HAP-1 (cell line): ENCODE measurements around the gene LOXHD1.

ENCODE experiments used
- DNase-seq, 2 experiments: peaks; one replicate each; pipeline ENCODE4 v3.0.0-alpha.2; 2016 to 2020; ENCODE audit warnings: low spot score in 2 of 2
- H3K27me3 ChIP-seq: fragments of 250-450 bp; sonication (Bioruptor Pico); 2 replicates; pipeline ENCODE4 v1.5.1; 2020; ENCODE audit warnings: low read depth, mild to moderate bottlenecking, moderate library complexity
- H3K36me3 ChIP-seq: fragments of 250-450 bp; sonication (Bioruptor Pico); replicated peaks from 2 replicates; pipeline ENCODE4 v1.5.1; 2020; ENCODE audit warnings: mild to moderate bottlenecking
- H3K4me1 ChIP-seq: fragments of 250-450 bp; sonication (Bioruptor Pico); 2 replicates; pipeline ENCODE4 v1.5.1; 2020; ENCODE audit warnings: mild to moderate bottlenecking
- H3K4me3 ChIP-seq: fragments of 250-450 bp; sonication (Bioruptor Pico); 2 replicates; pipeline ENCODE4 v1.5.1; 2020; ENCODE audit warnings: mild to moderate bottlenecking, moderate library complexity
- H3K9me3 ChIP-seq: fragments of 250-450 bp; sonication (Bioruptor Pico); 2 replicates; pipeline ENCODE4 v1.5.1; 2020; ENCODE audit warnings: mild to moderate bottlenecking, moderate library complexity
- in situ Hi-C: fragments of 300-500 bp; cut with MboI; formaldehyde crosslinking; loops from 3 replicates; pipeline ENCODE4 v1.14.3; 2020; ENCODE audit warnings: low sequenced_read_pairs, inconsistent platforms, mixed read lengths

The LOXHD1 gene

GRCh38 chr18:46629361-46629760, 27.7 kb downstream of the LOXHD1 start:
- in situ Hi-C loops = no loop called here
- H3K9me3 ChIP-seq = no peaks in the 10 kb centered on the region

GRCh38 chr18:46628206-46628605, 28.8 kb downstream of the LOXHD1 start:
- H3K36me3 ChIP-seq = no peaks in the 10 kb centered on the region
- H3K9me3 ChIP-seq = no peaks in the 10 kb centered on the region
- in situ Hi-C loops = no loop called here
- no peaks in the 10 kb centered on the region for H3K27me3 ChIP-seq
- H3K4me1 ChIP-seq = no peaks in the 10 kb centered on the region
- no peak overlapping the region for H3K4me3 ChIP-seq
- no peak for DNase-seq

More at GRCh38 chr18:46629361-46629760, 27.7 kb downstream of the LOXHD1 start:
- DNase-seq = no peak
- H3K27me3 ChIP-seq = no peaks in the 10 kb centered on the region
- H3K36me3 ChIP-seq = no peaks in the 10 kb centered on the region
- H3K4me1 ChIP-seq = no peaks in the 10 kb centered on the region
- H3K4me3 ChIP-seq = no peak overlapping the region

GRCh38 chr18:46627136-46627535, 29.9 kb downstream of the LOXHD1 start:
- Histone ChIP-seq H3K36me3 (no peaks in the 10 kb centered on the region), H3K9me3 (no peaks in the 10 kb centered on the region), H3K4me1 (no peaks in the 10 kb centered on the region), H3K4me3 (no peak overlapping the region), H3K27me3 (no peaks in the 10 kb centered on the region)
- in situ Hi-C loops = no loop called here
- DNase-seq = no peak

- no peak for DNase-seq
- Histone ChIP-seq H3K4me3 (no peak overlapping the region), H3K36me3 (no peaks in the 10 kb centered on the region), H3K27me3 (no peaks in the 10 kb centered on the region), H3K9me3 (no peaks in the 10 kb centered on the region), H3K4me1 (no peaks in the 10 kb centered on the region)
- in situ Hi-C loops = no loop called here
These were observed 32.0 kb downstream of the LOXHD1 start for GRCh38 chr18:46625069-46625468.

- DNase-seq = no peak
- no peaks in the 10 kb centered on the region for H3K27me3 ChIP-seq
- in situ Hi-C loops = no loop called here
- no peaks in the 10 kb centered on the region for H3K9me3 ChIP-seq
- H3K4me3 ChIP-seq = no peak overlapping the region
- H3K4me1 ChIP-seq = no peaks in the 10 kb centered on the region
- H3K36me3 ChIP-seq = no peaks in the 10 kb centered on the region
These were observed 32.9 kb downstream of the LOXHD1 start for GRCh38 chr18:46624127-46624526.

- H3K4me1 ChIP-seq = no peaks in the 10 kb centered on the region
- in situ Hi-C loops = no loop called here
- H3K9me3 ChIP-seq = no peaks in the 10 kb centered on the region
- no peak for DNase-seq
- no peaks in the 10 kb centered on the region for H3K36me3 ChIP-seq
- no peak overlapping the region for H3K4me3 ChIP-seq
- H3K27me3 ChIP-seq = no peaks in the 10 kb centered on the region
These were observed 33.5 kb downstream of the LOXHD1 start for GRCh38 chr18:46623541-46623940.

- no peaks in the 10 kb centered on the region for H3K4me1 ChIP-seq
- no peak for DNase-seq
- H3K4me3 ChIP-seq = no peak overlapping the region
These were observed 34.0 kb downstream of the LOXHD1 start for GRCh38 chr18:46622999-46623398.

GRCh38 chr18:46622451-46622850, 34.6 kb downstream of the LOXHD1 start:
- Histone ChIP-seq H3K27me3 (no peaks in the 10 kb centered on the region), H3K9me3 (no peaks in the 10 kb centered on the region), H3K36me3 (no peaks in the 10 kb centered on the region), H3K4me1 (no peaks in the 10 kb centered on the region), H3K4me3 (no peak overlapping the region)
- no peak for DNase-seq
- in situ Hi-C loops = no loop called here

More at GRCh38 chr18:46622999-46623398, 34.0 kb downstream of the LOXHD1 start:
- H3K27me3 ChIP-seq = no peaks in the 10 kb centered on the region
- in situ Hi-C loops = no loop called here
- no peaks in the 10 kb centered on the region for H3K9me3 ChIP-seq
- H3K36me3 ChIP-seq = no peaks in the 10 kb centered on the region

GRCh38 chr18:46621871-46622270, 35.1 kb downstream of the LOXHD1 start:
- H3K4me3 ChIP-seq = no peak overlapping the region
- H3K27me3 ChIP-seq = 0 out of 2 replicates have a peak, but pooled peaks cover 2% of the 10 kb centered on the region
- H3K4me1 ChIP-seq = no peaks in the 10 kb centered on the region
- no peaks in the 10 kb centered on the region for H3K9me3 ChIP-seq
- H3K36me3 ChIP-seq = no peaks in the 10 kb centered on the region
- in situ Hi-C loops = no loop called here
- DNase-seq = no peak

- H3K27me3 ChIP-seq = 0 out of 2 replicates have a peak, but pooled peaks cover 2% of the 10 kb centered on the region
- H3K9me3 ChIP-seq = no peaks in the 10 kb centered on the region
- H3K4me1 ChIP-seq = no peaks in the 10 kb centered on the region
- no peak for DNase-seq
- no peak overlapping the region for H3K4me3 ChIP-seq
- H3K36me3 ChIP-seq = no peaks in the 10 kb centered on the region
- in situ Hi-C loops = no loop called here
These were observed 35.8 kb downstream of the LOXHD1 start for GRCh38 chr18:46621111-46621766.

- Histone ChIP-seq H3K4me1 (no peaks in the 10 kb centered on the region), H3K9me3 (no peaks in the 10 kb centered on the region), H3K36me3 (no peaks in the 10 kb centered on the region), H3K27me3 (peaks cover 2% of the 10 kb centered on the region; the same call in 1 of the 2 replicates), H3K4me3 (no peak overlapping the region)
- no peak for DNase-seq
- in situ Hi-C loops = no loop called here
These were observed 37.5 kb downstream of the LOXHD1 start for GRCh38 chr18:46619559-46619958.

- Histone ChIP-seq H3K9me3 (no peaks in the 10 kb centered on the region), H3K27me3 (peaks cover 7% of the 10 kb centered on the region; the same call in 1 of the 2 replicates), H3K4me3 (no peak overlapping the region), H3K36me3 (no peaks in the 10 kb centered on the region), H3K4me1 (no peaks in the 10 kb centered on the region)
- no peak for DNase-seq
- in situ Hi-C loops = no loop called here
These were observed 41.3 kb downstream of the LOXHD1 start for GRCh38 chr18:46615720-46616119.

- Histone ChIP-seq H3K4me3 (no peak overlapping the region), H3K27me3 (peaks cover 7% of the 10 kb centered on the region; the same call in 1 of the 2 replicates), H3K4me1 (no peaks in the 10 kb centered on the region), H3K36me3 (no peaks in the 10 kb centered on the region), H3K9me3 (no peaks in the 10 kb centered on the region)
- in situ Hi-C loops = no loop called here
- DNase-seq = no peak
These were observed 48.0 kb downstream of the LOXHD1 start for GRCh38 chr18:46609048-46609447.

GRCh38 chr18:46607926-46608325, 49.1 kb downstream of the LOXHD1 start:
- H3K4me3 ChIP-seq = no peak overlapping the region
- in situ Hi-C loops = no loop called here

More at GRCh38 chr18:46607926-46608325, 49.1 kb downstream of the LOXHD1 start:
- no peak for DNase-seq
- H3K27me3 ChIP-seq = peaks cover 7% of the 10 kb centered on the region; the same call in 1 of the 2 replicates
- no peaks in the 10 kb centered on the region for H3K4me1 ChIP-seq
- no peaks in the 10 kb centered on the region for H3K36me3 ChIP-seq
- H3K9me3 ChIP-seq = no peaks in the 10 kb centered on the region
